Measurements from ENCODE around the gene SCGB1D2.

The SCGB1D2 gene

GRCh38 chr11:62253999-62254542 lies 12.0 kb downstream of the SCGB1D2 start:
- Histone ChIP-seq H3K9me3 (ENCODE audit: control extremely low read depth in 1 of 5, control insufficient read depth in 4 of 5, insufficient read depth in 2 of 5, low read depth in 1 of 5, low read length in 4 of 5) (peaks cover 5 to 51% (median 37%) of the 10 kb centered on the region in 5 experiments), H3K4me1 (ENCODE audit: control extremely low read depth in 1 of 4, control insufficient read depth in 4 of 4, insufficient read depth in 4 of 4, low read length in 3 of 4) (no peaks in the 10 kb centered on the region), H3K27me3 (replicated peaks in 2 of 5; ENCODE audit: control insufficient read depth in 4 of 5, insufficient read depth in 5 of 5, low read length in 4 of 5) (peaks cover 0 to 3% (median 0%) of the 10 kb centered on the region in 5 experiments), H3K4me3 (ENCODE audit: control insufficient read depth in 1 of 7, extremely low read depth in 1 of 7, insufficient read depth in 4 of 7, low read depth in 2 of 7, low read length in 6 of 7) (no peak overlapping the region), H3K27ac (ENCODE audit: insufficient read depth in 1 of 2, low read depth in 1 of 2, low read length in 2 of 2, poor library complexity in 1 of 2, severe bottlenecking in 2 of 2) (no peak overlapping the region), H3K36me3 (ENCODE audit: control insufficient read depth in 4 of 4, insufficient read depth in 4 of 4, low read length in 3 of 4) (no peaks in the 10 kb centered on the region)
- no peak for DNase-seq
- 100% methylated on average over 1 of the region's 3 CpGs for WGBS (ENCODE audit: insufficient coverage)
- ChIA-PET POLR2A (no interaction called here), CTCF (interaction anchor here (1.2 kb wide), 1 partner anchor 11 kb away, joined by 3 read pairs; no protein-coding TSS in a partner anchor)

GRCh38 chr11:62256281-62256680 lies 14.2 kb downstream of the SCGB1D2 start:
- CTCF ChIA-PET: interaction anchor here (1.6 kb wide), 1 partner anchor 85 kb away, joined by 3 read pairs; no protein-coding TSS in a partner anchor
- Histone ChIP-seq H3K27ac (ENCODE audit: insufficient read depth in 1 of 2, low read depth in 1 of 2, low read length in 2 of 2, poor library complexity in 1 of 2, severe bottlenecking in 2 of 2) (no peak overlapping the region), H3K36me3 (ENCODE audit: control insufficient read depth in 4 of 4, insufficient read depth in 4 of 4, low read length in 3 of 4) (no peaks in the 10 kb centered on the region), H3K4me1 (ENCODE audit: control extremely low read depth in 1 of 4, control insufficient read depth in 4 of 4, insufficient read depth in 4 of 4, low read length in 3 of 4) (no peaks in the 10 kb centered on the region), H3K9me3 (ENCODE audit: control extremely low read depth in 1 of 5, control insufficient read depth in 4 of 5, insufficient read depth in 2 of 5, low read depth in 1 of 5, low read length in 4 of 5) (peaks cover 2 to 35% (median 27%) of the 10 kb centered on the region in 5 experiments), H3K27me3 (replicated peaks in 2 of 5; ENCODE audit: control insufficient read depth in 4 of 5, insufficient read depth in 5 of 5, low read length in 4 of 5) (peaks cover 0 to 3% (median 0%) of the 10 kb centered on the region in 5 experiments), H3K4me3 (ENCODE audit: control insufficient read depth in 1 of 7, extremely low read depth in 1 of 7, insufficient read depth in 4 of 7, low read depth in 2 of 7, low read length in 6 of 7) (no peak overlapping the region)
- WGBS (ENCODE audit: insufficient coverage): 100% methylated on average over 1 of the region's 2 CpGs
- POLR2A ChIA-PET: no interaction called here
- no peak for DNase-seq

- ChIA-PET CTCF (no interaction called here), POLR2A (no interaction called here)
- H3K27me3 ChIP-seq (replicated peaks in 2 of 5; ENCODE audit: control insufficient read depth in 4 of 5, insufficient read depth in 5 of 5, low read length in 4 of 5): peaks cover 0 to 3% (median 0%) of the 10 kb centered on the region in 5 experiments
- H3K4me3 ChIP-seq (ENCODE audit: control insufficient read depth in 1 of 7, extremely low read depth in 1 of 7, insufficient read depth in 4 of 7, low read depth in 2 of 7, low read length in 6 of 7): no peak overlapping the region
- no peaks in the 10 kb centered on the region for H3K36me3 ChIP-seq (ENCODE audit: control insufficient read depth in 4 of 4, insufficient read depth in 4 of 4, low read length in 3 of 4)
- H3K9me3 ChIP-seq (ENCODE audit: control extremely low read depth in 1 of 5, control insufficient read depth in 4 of 5, insufficient read depth in 2 of 5, low read depth in 1 of 5, low read length in 4 of 5): peaks cover 0 to 2% (median 0%) of the 10 kb centered on the region in 5 experiments
- H3K27ac ChIP-seq (ENCODE audit: insufficient read depth in 1 of 2, low read depth in 1 of 2, low read length in 2 of 2, poor library complexity in 1 of 2, severe bottlenecking in 2 of 2): no peak overlapping the region
- no peak for DNase-seq
- no peaks in the 10 kb centered on the region for H3K4me1 ChIP-seq (ENCODE audit: control extremely low read depth in 1 of 4, control insufficient read depth in 4 of 4, insufficient read depth in 4 of 4, low read length in 3 of 4)
- WGBS (ENCODE audit: insufficient coverage): 93% methylated on average over 6 of the region's 6 CpGs
These were observed 18.4 kb downstream of the SCGB1D2 start for GRCh38 chr11:62260261-62260953.

DNA sequence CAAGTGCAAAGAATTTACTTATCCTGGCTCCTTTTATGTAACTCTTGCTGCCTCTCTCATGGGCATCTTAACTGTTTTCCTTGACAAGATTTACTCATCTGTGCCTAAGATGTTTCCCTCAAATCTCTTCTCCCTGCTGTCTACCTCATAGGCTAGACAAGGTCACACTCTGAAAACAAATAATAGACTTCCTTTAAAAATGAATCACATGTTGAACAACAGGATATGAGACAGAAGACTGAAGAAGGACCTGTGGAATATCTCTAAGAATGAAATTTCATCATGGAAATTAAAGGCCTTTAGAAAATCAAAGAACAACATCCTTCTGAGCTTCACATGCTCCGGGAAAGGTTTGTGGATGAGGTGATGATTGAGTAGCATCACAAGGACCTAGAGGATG lies 22.0 kb downstream of the SCGB1D2 start:
- ChIA-PET POLR2A (no interaction called here), CTCF (no interaction called here)
- peaks cover 0 to 6% (median 3%) of the 10 kb centered on the region in 5 experiments for H3K27me3 ChIP-seq (replicated peaks in 2 of 5; ENCODE audit: control insufficient read depth in 4 of 5, insufficient read depth in 5 of 5, low read length in 4 of 5)
- no peaks in the 10 kb centered on the region for H3K36me3 ChIP-seq (ENCODE audit: control insufficient read depth in 4 of 4, insufficient read depth in 4 of 4, low read length in 3 of 4)
- no peaks in the 10 kb centered on the region for H3K4me1 ChIP-seq (ENCODE audit: control extremely low read depth in 1 of 4, control insufficient read depth in 4 of 4, insufficient read depth in 4 of 4, low read length in 3 of 4)
- DNase-seq: no peak
- H3K9me3 ChIP-seq (ENCODE audit: control extremely low read depth in 1 of 5, control insufficient read depth in 4 of 5, insufficient read depth in 2 of 5, low read depth in 1 of 5, low read length in 4 of 5): no peaks in the 10 kb centered on the region
- H3K27ac ChIP-seq (ENCODE audit: insufficient read depth in 1 of 2, low read depth in 1 of 2, low read length in 2 of 2, poor library complexity in 1 of 2, severe bottlenecking in 2 of 2): no peak overlapping the region
- whole genome bisulfite sequencing (ENCODE audit: insufficient coverage): no CpG with 5 or more reads among the region's 1 CpG
- no peak overlapping the region for H3K4me3 ChIP-seq (ENCODE audit: control insufficient read depth in 1 of 7, extremely low read depth in 1 of 7, insufficient read depth in 4 of 7, low read depth in 2 of 7, low read length in 6 of 7)

- CTCF ChIA-PET: no interaction called here
These were observed 24.5 kb downstream of the SCGB1D2 start for GRCh38 chr11:62266558-62266957.

GRCh38 chr11:62267050-62267449 lies 25.0 kb downstream of the SCGB1D2 start:
- Histone ChIP-seq H3K4me3 (ENCODE audit: control insufficient read depth in 1 of 7, extremely low read depth in 1 of 7, insufficient read depth in 4 of 7, low read depth in 2 of 7, low read length in 6 of 7) (no peak overlapping the region), H3K27ac (ENCODE audit: insufficient read depth in 1 of 2, low read depth in 1 of 2, low read length in 2 of 2, poor library complexity in 1 of 2, severe bottlenecking in 2 of 2) (no peak overlapping the region), H3K36me3 (ENCODE audit: control insufficient read depth in 4 of 4, insufficient read depth in 4 of 4, low read length in 3 of 4) (no peaks in the 10 kb centered on the region), H3K4me1 (ENCODE audit: control extremely low read depth in 1 of 4, control insufficient read depth in 4 of 4, insufficient read depth in 4 of 4, low read length in 3 of 4) (no peaks in the 10 kb centered on the region), H3K27me3 (replicated peaks in 2 of 5; ENCODE audit: control insufficient read depth in 4 of 5, insufficient read depth in 5 of 5, low read length in 4 of 5) (peaks cover 0 to 9% (median 3%) of the 10 kb centered on the region in 5 experiments), H3K9me3 (ENCODE audit: control extremely low read depth in 1 of 5, control insufficient read depth in 4 of 5, insufficient read depth in 2 of 5, low read depth in 1 of 5, low read length in 4 of 5) (no peaks in the 10 kb centered on the region)
- ChIA-PET POLR2A (no interaction called here), CTCF (no interaction called here)
- DNase-seq: no peak
- 80% methylated on average over 1 of the region's 1 CpG for WGBS (ENCODE audit: insufficient coverage)

More at GRCh38 chr11:62266558-62266957, 24.5 kb downstream of the SCGB1D2 start:
- 89% methylated on average over 4 of the region's 4 CpGs for WGBS (ENCODE audit: insufficient coverage)
- no peak for DNase-seq
- H3K9me3 ChIP-seq (ENCODE audit: control extremely low read depth in 1 of 5, control insufficient read depth in 4 of 5, insufficient read depth in 2 of 5, low read depth in 1 of 5, low read length in 4 of 5): no peaks in the 10 kb centered on the region
- H3K4me3 ChIP-seq (ENCODE audit: control insufficient read depth in 1 of 7, extremely low read depth in 1 of 7, insufficient read depth in 4 of 7, low read depth in 2 of 7, low read length in 6 of 7): no peak overlapping the region
- H3K4me1 ChIP-seq (ENCODE audit: control extremely low read depth in 1 of 4, control insufficient read depth in 4 of 4, insufficient read depth in 4 of 4, low read length in 3 of 4): no peaks in the 10 kb centered on the region
- H3K27me3 ChIP-seq (replicated peaks in 2 of 5; ENCODE audit: control insufficient read depth in 4 of 5, insufficient read depth in 5 of 5, low read length in 4 of 5): peaks cover 0 to 9% (median 3%) of the 10 kb centered on the region in 5 experiments
- H3K36me3 ChIP-seq (ENCODE audit: control insufficient read depth in 4 of 4, insufficient read depth in 4 of 4, low read length in 3 of 4): no peaks in the 10 kb centered on the region
- H3K27ac ChIP-seq (ENCODE audit: insufficient read depth in 1 of 2, low read depth in 1 of 2, low read length in 2 of 2, poor library complexity in 1 of 2, severe bottlenecking in 2 of 2): no peak overlapping the region
- POLR2A ChIA-PET: no interaction called here

GRCh38 chr11:62267576-62267975 lies 25.5 kb downstream of the SCGB1D2 start:
- H3K4me1 ChIP-seq (ENCODE audit: control extremely low read depth in 1 of 4, control insufficient read depth in 4 of 4, insufficient read depth in 4 of 4, low read length in 3 of 4): no peaks in the 10 kb centered on the region
- ChIA-PET POLR2A (no interaction called here), CTCF (interaction anchor here (0.8 kb wide), 1 partner anchor 20 kb away, joined by 3 read pairs; no protein-coding TSS in a partner anchor)
- H3K9me3 ChIP-seq (ENCODE audit: control extremely low read depth in 1 of 5, control insufficient read depth in 4 of 5, insufficient read depth in 2 of 5, low read depth in 1 of 5, low read length in 4 of 5): no peaks in the 10 kb centered on the region
- H3K27me3 ChIP-seq (replicated peaks in 2 of 5; ENCODE audit: control insufficient read depth in 4 of 5, insufficient read depth in 5 of 5, low read length in 4 of 5): peaks cover 0 to 9% (median 3%) of the 10 kb centered on the region in 5 experiments
- DNase-seq: no peak
- H3K27ac ChIP-seq (ENCODE audit: insufficient read depth in 1 of 2, low read depth in 1 of 2, low read length in 2 of 2, poor library complexity in 1 of 2, severe bottlenecking in 2 of 2): no peak overlapping the region
- H3K36me3 ChIP-seq (ENCODE audit: control insufficient read depth in 4 of 4, insufficient read depth in 4 of 4, low read length in 3 of 4): no peaks in the 10 kb centered on the region
- 92% methylated on average over 2 of the region's 3 CpGs for WGBS (ENCODE audit: insufficient coverage)
- H3K4me3 ChIP-seq (ENCODE audit: control insufficient read depth in 1 of 7, extremely low read depth in 1 of 7, insufficient read depth in 4 of 7, low read depth in 2 of 7, low read length in 6 of 7): no peak overlapping the region
